ENCODE results near the gene EXOG.

Gene EXOG

DNA sequence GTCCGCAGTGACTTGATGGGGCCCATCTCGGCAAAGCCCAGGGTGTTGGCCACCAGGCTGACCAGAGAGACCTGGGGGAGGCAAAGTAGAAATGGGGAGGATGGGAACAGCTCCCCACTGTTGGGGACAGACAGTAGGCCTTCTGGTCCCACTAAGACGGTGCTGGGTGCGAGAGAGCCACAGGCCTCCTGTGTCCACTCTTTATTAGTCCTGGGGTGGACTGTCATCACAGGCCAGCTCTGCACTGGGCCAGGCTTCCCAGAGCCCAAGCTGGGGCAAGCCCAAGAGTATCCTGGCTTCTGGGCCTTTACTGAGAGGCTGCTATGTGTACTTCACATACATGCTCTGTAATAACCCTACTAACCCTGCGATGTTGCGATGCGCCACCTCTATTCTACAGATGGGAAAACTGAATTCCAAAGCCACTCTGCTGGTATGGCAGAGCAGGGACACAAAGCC, 66.4 kb downstream of the EXOG start:
- no peak for TF ChIP-seq EZH2phosphoT487 (IDR thresholded peaks at IDR 0.05; ENCODE audit: low read depth)
- TF ChIP-seq, protein P1, sequence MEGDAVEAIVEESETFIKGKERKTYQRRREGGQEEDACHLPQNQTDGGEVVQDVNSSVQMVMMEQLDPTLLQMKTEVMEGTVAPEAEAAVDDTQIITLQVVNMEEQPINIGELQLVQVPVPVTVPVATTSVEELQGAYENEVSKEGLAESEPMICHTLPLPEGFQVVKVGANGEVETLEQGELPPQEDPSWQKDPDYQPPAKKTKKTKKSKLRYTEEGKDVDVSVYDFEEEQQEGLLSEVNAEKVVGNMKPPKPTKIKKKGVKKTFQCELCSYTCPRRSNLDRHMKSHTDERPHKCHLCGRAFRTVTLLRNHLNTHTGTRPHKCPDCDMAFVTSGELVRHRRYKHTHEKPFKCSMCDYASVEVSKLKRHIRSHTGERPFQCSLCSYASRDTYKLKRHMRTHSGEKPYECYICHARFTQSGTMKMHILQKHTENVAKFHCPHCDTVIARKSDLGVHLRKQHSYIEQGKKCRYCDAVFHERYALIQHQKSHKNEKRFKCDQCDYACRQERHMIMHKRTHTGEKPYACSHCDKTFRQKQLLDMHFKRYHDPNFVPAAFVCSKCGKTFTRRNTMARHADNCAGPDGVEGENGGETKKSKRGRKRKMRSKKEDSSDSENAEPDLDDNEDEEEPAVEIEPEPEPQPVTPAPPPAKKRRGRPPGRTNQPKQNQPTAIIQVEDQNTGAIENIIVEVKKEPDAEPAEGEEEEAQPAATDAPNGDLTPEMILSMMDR (IDR thresholded peaks at IDR 0.05; ENCODE audit: low read depth, low read length) = no peak
- Histone ChIP-seq H3K4me1 (ENCODE audit: low read length) (no peaks in the 10 kb centered on the region), H4K20me1 (ENCODE audit: insufficient read depth, low read length) (no peaks in the 10 kb centered on the region), H3K36me3 (replicated peaks; ENCODE audit: low read depth, low read length) (no peaks in the 10 kb centered on the region), H3K27ac (ENCODE audit: low read length) (no peak overlapping the region), H3K27me3 (ENCODE audit: low read depth, low read length) (peaks cover 2% of the 10 kb centered on the region), H3K9ac (ENCODE audit: low read length) (no peak overlapping the region), H3K79me2 (ENCODE audit: low read length) (no peaks in the 10 kb centered on the region), H3K4me2 (ENCODE audit: low read length) (no peak overlapping the region), H3K9me3 (ENCODE audit: insufficient read depth, low read length) (no peaks in the 10 kb centered on the region), H3K4me3 (ENCODE audit: low read length) (no peak overlapping the region), H2AFZ (ENCODE audit: low read depth, low read length) (no peak overlapping the region)

DNA sequence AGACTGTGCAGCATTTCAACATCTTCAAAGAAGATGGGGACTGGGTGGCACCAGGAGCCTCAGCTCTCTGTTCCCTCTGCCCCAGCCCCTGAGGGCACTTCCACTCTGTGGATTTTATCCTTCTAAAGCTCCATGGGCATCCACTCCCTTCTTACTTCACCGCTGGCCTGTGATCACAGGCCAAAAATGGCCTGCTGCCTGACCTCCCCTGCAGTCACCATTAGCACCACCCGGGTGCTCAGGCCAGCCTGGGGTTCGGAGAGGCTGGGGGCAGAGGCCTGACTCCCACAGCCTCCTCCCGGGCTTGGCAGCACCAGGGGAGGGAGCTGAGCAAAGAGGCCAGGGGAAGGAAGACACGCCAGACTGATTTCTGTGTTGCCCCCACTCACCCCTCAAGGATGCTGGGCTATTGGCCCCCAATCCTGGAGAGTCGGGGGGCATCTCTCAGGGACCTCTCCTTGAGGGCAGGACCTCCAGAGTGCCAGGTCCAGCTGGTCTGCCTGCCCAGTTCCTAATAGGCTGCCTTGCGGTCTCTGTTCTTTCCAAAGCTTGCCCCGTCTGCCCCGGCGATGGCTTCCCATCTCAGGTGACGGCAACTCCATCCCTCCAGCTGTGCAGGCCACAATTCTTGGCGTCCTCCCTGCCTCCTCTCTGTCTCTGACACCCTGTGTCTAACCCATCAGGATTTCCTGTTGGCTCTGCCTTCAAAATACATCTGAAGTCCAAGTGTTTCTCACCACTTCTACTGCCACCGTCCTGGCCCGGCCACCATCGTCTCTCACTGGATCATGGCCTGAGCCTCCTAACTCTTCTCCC, 67.1 kb downstream of the EXOG start:
- no peak overlapping the region for H3K27ac ChIP-seq (ENCODE audit: low read length)
- H3K9ac ChIP-seq (ENCODE audit: low read length) = no peak overlapping the region
- no peak overlapping the region for H2AFZ ChIP-seq (ENCODE audit: low read depth, low read length)
- H3K27me3 ChIP-seq (ENCODE audit: low read depth, low read length) = no peaks in the 10 kb centered on the region
- no peaks in the 10 kb centered on the region for H4K20me1 ChIP-seq (ENCODE audit: insufficient read depth, low read length)
- no peaks in the 10 kb centered on the region for H3K36me3 ChIP-seq (replicated peaks; ENCODE audit: low read depth, low read length)
- H3K4me1 ChIP-seq (ENCODE audit: low read length) = no peaks in the 10 kb centered on the region
- TF ChIP-seq, protein P1 (IDR thresholded peaks at IDR 0.05; ENCODE audit: low read depth, low read length) = no peak
- no peak for TF ChIP-seq EZH2phosphoT487 (IDR thresholded peaks at IDR 0.05; ENCODE audit: low read depth)
- H3K4me3 ChIP-seq (ENCODE audit: low read length) = no peak overlapping the region
- H3K9me3 ChIP-seq (ENCODE audit: insufficient read depth, low read length) = no peaks in the 10 kb centered on the region
- no peak overlapping the region for H3K4me2 ChIP-seq (ENCODE audit: low read length)
- no peaks in the 10 kb centered on the region for H3K79me2 ChIP-seq (ENCODE audit: low read length)

DNA sequence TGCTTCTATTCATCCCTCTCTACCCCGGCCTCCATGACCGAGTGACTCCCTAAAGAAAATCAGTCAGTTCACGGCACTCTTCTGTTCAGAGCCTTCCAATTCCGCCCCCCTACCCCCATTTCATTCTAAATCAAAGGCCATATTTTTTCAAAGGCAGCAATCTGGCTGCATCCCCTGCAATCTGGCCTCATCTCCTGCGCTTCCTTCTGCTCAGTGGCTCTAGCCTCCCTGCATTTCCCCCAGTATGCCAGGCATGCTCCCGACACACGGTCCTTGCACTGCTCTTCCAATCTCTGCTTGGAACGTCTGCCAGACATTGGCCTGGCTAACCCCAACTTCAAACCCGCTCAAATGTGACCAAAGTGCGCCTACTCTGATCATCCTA, 67.7 kb downstream of the EXOG start:
- Histone ChIP-seq H3K79me2 (ENCODE audit: low read length) (no peaks in the 10 kb centered on the region), H3K27ac (ENCODE audit: low read length) (no peak overlapping the region), H4K20me1 (ENCODE audit: insufficient read depth, low read length) (no peaks in the 10 kb centered on the region), H3K9ac (ENCODE audit: low read length) (no peak overlapping the region), H3K4me2 (ENCODE audit: low read length) (no peak overlapping the region), H3K4me1 (ENCODE audit: low read length) (no peaks in the 10 kb centered on the region), H3K9me3 (ENCODE audit: insufficient read depth, low read length) (no peaks in the 10 kb centered on the region), H3K27me3 (ENCODE audit: low read depth, low read length) (no peaks in the 10 kb centered on the region), H3K36me3 (replicated peaks; ENCODE audit: low read depth, low read length) (no peaks in the 10 kb centered on the region), H3K4me3 (ENCODE audit: low read length) (no peak overlapping the region), H2AFZ (ENCODE audit: low read depth, low read length) (no peak overlapping the region)
- TF ChIP-seq, protein P1 (IDR thresholded peaks at IDR 0.05; ENCODE audit: low read depth, low read length) = no peak
- TF ChIP-seq EZH2phosphoT487 (IDR thresholded peaks at IDR 0.05; ENCODE audit: low read depth) = no peak

DNA sequence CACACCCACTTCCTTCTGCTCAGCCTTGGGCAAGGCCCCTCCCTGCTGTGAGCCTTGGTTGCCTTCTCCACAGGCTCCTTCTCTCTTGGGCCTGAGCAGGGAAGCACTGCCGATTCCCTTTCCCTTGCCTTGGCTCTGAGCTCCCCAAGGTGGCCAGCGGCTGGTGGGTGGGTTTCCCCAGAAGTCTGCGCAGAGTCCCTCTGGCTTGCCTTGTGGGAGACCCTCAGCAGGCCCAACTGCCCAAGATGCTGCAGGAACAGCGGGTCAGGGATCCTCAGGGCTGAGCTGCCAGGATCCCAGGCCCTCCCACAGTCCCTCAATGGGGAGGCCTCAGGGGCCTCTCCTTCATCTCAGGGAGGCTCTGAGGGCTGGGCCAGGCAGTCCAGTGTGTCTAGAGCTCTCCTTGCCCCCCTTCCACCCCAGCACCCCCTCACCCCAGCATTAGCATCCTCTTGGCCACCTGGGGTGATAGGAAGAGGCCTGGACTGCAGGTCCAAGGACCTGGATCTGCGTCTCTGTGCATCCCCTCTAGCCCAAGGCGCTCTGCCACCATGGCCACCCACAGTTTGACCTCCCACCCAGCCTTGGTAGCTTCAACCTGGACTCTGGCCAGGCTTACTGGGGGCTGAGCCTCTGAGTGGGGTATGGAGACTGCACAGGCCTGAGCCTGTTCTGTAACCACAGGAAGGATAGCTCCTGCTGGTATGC, 68.6 kb downstream of the EXOG start:
- H4K20me1 ChIP-seq (ENCODE audit: insufficient read depth, low read length) = no peaks in the 10 kb centered on the region
- no peak overlapping the region for H3K4me3 ChIP-seq (ENCODE audit: low read length)
- TF ChIP-seq, protein P1 (IDR thresholded peaks at IDR 0.05; ENCODE audit: low read depth, low read length) = no peak
- no peak for TF ChIP-seq EZH2phosphoT487 (IDR thresholded peaks at IDR 0.05; ENCODE audit: low read depth)
- H3K36me3 ChIP-seq (replicated peaks; ENCODE audit: low read depth, low read length) = no peaks in the 10 kb centered on the region
- no peak overlapping the region for H3K4me2 ChIP-seq (ENCODE audit: low read length)
- no peaks in the 10 kb centered on the region for H3K27me3 ChIP-seq (ENCODE audit: low read depth, low read length)
- no peak overlapping the region for H3K9ac ChIP-seq (ENCODE audit: low read length)
- no peak overlapping the region for H2AFZ ChIP-seq (ENCODE audit: low read depth, low read length)
- H3K27ac ChIP-seq (ENCODE audit: low read length) = no peak overlapping the region
- H3K9me3 ChIP-seq (ENCODE audit: insufficient read depth, low read length) = no peaks in the 10 kb centered on the region
- H3K79me2 ChIP-seq (ENCODE audit: low read length) = no peaks in the 10 kb centered on the region
- no peaks in the 10 kb centered on the region for H3K4me1 ChIP-seq (ENCODE audit: low read length)
